Brain microvascular endothelial cell (primary cell): Measurements from ENCODE around the gene MAGEA9B.
"Not testable (repeated sequence)": the region's sequence is repeated elsewhere in the genome, so short reads cannot be mapped to it uniquely, and the experiment has no call there.

ENCODE experiments used
- DNase-seq: peaks from one replicate; pipeline ENCODE4 v3.0.0-alpha.2; 2020
- H3K27ac ChIP-seq: fragments of 250-450 bp; sonication (Bioruptor Pico); 2 replicates; pipeline ENCODE4 v1.5.1; 2020; ENCODE audit warnings: mild to moderate bottlenecking, moderate library complexity
- H3K27me3 ChIP-seq: fragments of 250-450 bp; sonication (Bioruptor Pico); replicated peaks from 2 replicates; pipeline ENCODE4 v1.5.1; 2020; ENCODE audit warnings: mild to moderate bottlenecking
- H3K36me3 ChIP-seq: fragments of 250-450 bp; sonication (Bioruptor Pico); replicated peaks from 2 replicates; pipeline ENCODE4 v1.5.1; 2020; ENCODE audit warnings: mild to moderate bottlenecking
- H3K4me3 ChIP-seq: 2 replicates; pipeline ENCODE4 v1.5.1; 2011; ENCODE audit warnings: low read depth, mild to moderate bottlenecking, control low read depth, low read length, moderate library complexity
- in situ Hi-C: cut with HindIII; loops from 2 replicates; pipeline ENCODE4 v1.10.0; 2017; ENCODE audit warnings: low sequenced_read_pairs, low pct_ligation_motif_present
- TF ChIP-seq, protein P1 (sequence below): IDR thresholded peaks from 2 replicates; pipeline ENCODE4 v1.5.1; 2011; ENCODE audit warnings: low read depth, mild to moderate bottlenecking, moderate library complexity, low read length, control low read depth, inconsistent platforms; ENCODE audit errors: missing control alignments

MAGEA9B gene

DNA sequence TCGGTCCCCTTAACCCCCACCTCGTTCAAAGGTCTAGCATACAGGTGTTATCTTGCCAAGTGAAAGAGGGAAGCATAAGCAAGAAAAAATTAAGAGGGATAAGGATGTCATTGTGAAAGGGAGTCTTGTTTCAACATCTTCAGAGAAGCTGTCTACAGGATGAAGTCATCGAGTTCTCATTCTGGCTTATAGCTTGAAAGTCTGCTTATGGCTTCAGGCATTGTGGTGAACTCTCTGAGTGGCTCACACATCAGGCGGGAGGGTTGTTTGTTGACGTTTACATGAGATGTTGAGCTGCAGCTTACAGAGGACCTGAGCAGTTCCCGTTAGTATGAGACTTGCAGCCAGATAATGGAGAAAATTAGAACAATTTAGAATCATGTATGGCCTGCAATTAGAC lies 16.6 kb downstream of the MAGEA9B start:
- TF ChIP-seq, protein P1, sequence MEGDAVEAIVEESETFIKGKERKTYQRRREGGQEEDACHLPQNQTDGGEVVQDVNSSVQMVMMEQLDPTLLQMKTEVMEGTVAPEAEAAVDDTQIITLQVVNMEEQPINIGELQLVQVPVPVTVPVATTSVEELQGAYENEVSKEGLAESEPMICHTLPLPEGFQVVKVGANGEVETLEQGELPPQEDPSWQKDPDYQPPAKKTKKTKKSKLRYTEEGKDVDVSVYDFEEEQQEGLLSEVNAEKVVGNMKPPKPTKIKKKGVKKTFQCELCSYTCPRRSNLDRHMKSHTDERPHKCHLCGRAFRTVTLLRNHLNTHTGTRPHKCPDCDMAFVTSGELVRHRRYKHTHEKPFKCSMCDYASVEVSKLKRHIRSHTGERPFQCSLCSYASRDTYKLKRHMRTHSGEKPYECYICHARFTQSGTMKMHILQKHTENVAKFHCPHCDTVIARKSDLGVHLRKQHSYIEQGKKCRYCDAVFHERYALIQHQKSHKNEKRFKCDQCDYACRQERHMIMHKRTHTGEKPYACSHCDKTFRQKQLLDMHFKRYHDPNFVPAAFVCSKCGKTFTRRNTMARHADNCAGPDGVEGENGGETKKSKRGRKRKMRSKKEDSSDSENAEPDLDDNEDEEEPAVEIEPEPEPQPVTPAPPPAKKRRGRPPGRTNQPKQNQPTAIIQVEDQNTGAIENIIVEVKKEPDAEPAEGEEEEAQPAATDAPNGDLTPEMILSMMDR = no peak
- H3K36me3 ChIP-seq = no peaks in the 10 kb centered on the region
- H3K27me3 ChIP-seq = no peaks in the 10 kb centered on the region
- H3K27ac ChIP-seq = no peak overlapping the region
- H3K4me3 ChIP-seq = no peak overlapping the region
- peak; percentile 21 for DNase-seq
- in situ Hi-C loops = no loop called here

DNA sequence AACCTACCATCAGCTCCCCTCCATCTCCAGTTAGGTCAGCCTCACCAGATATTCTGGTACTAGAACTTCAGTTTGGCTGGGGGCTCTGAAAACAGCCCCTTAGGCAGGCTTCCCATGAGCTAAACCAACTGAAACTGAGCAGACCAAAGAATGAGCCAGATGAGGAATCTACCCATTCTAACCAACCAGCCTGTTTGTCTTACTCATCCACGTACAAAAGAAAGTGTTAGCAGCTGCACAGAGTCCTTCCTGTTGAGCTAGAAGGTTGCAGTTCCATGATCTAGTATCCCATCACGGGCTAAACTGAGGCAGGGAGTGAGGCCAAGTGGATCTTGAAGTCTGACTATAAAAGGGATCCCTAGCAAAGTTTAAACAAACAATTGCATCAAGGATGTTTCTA lies 17.5 kb downstream of the MAGEA9B start:
- Histone ChIP-seq H3K36me3 (no peaks in the 10 kb centered on the region), H3K4me3 (no peak overlapping the region), H3K27ac (no peak overlapping the region), H3K27me3 (no peaks in the 10 kb centered on the region)
- no peak for DNase-seq
- in situ Hi-C loops = no loop called here
- TF ChIP-seq, protein P1 = no peak

DNA sequence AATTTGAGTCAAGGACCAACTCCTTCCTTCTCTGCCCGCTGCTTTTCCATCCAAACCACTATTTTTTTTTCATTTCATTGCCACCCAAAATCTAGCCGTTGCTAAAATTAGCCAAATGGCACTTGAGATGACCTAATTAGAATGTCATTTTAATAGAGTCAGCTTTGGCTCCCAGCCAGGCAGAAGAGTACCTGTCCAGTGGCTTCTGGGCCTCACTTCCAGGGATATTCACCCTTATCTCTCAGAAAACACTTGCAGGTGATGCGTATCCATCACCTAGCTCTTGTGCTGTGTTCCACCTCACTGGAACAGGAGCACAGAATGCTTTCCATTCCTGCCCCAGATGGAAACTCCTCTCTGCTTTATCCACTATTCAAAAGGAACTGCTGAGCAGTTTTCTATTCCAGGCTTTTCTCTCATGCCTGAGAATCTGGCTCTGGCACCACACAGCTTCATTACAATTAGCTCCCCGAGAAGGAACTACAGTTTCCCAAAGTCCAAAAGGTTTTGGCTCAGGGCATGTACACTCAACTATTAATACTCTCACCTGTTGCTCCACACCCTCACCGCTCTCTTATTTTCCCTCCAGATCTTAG lies 18.5 kb downstream of the MAGEA9B start:
- no peak for DNase-seq
- Histone ChIP-seq H3K36me3 (no peaks in the 10 kb centered on the region), H3K4me3 (no peak overlapping the region), H3K27ac (no peak overlapping the region), H3K27me3 (no peaks in the 10 kb centered on the region)
- in situ Hi-C loops = no loop called here
- TF ChIP-seq, protein P1 = no peak

DNA sequence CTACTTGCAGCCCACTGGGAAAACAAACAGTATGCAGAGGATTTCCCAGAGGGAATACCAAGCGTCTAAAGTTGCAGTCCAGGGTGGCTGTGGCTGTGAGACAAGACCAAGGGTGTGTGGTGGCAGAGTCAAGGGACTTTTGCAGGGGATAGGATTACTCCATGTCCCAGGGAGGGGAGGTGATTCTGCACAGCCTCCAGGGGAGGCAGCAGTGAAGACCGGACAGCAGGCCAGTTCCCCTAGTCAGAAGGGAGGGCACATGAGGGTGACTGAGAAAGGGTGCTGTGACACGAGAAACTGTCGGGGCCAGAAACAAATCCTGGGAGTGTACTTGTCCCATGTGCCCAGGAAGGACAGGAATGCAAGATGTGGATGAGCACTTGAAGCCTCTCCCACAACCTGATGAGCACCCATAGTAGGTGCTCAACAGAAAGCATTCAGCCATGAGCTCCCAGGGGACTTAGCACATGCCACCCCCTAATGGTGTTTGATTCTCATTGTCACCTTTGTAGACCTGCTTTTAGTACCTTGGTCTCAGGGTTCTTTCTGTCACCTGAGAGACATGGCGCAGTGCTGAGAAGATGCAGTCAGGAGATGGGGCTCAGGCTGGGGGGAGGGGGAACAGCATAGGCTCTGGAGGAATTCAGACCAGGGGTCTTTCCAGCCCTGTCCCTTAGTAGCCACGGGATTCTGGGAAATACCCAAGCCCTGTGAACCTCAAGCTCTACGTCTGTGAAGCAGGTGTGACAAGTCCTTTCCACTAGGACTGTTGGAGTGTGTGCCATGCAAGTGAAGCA lies 19.4 kb downstream of the MAGEA9B start:
- H3K27ac ChIP-seq = no peak overlapping the region
- no peak for DNase-seq
- no peaks in the 10 kb centered on the region for H3K36me3 ChIP-seq
- TF ChIP-seq, protein P1 = no peak
- in situ Hi-C loops = no loop called here
- H3K4me3 ChIP-seq = no peak overlapping the region
- H3K27me3 ChIP-seq = no peaks in the 10 kb centered on the region

DNA sequence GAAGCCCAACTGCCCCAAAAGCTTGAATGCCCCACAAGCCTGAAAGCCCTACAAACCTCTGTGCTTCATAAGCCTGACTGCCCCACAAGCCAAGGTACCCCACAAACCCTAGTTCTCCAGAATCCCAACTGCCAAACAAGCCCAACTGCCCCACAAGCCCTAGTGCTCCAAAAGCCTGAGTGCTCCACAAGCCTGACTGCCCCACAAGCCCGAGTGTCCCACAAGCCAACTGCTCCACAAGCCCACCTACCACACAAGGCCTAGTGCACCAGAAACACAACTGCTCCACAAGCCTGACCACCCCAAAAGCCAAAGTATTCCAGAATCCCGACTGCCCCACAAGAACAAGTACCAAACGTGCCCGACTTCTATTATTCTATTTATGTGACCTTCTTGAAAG lies 23.9 kb downstream of the MAGEA9B start:
- no peak for DNase-seq
- Histone ChIP-seq H3K27ac (no peak overlapping the region), H3K4me3 (no peak overlapping the region), H3K27me3 (no peaks in the 10 kb centered on the region), H3K36me3 (no peaks in the 10 kb centered on the region)
- in situ Hi-C loops = no loop called here
- TF ChIP-seq, protein P1 = no peak

DNA sequence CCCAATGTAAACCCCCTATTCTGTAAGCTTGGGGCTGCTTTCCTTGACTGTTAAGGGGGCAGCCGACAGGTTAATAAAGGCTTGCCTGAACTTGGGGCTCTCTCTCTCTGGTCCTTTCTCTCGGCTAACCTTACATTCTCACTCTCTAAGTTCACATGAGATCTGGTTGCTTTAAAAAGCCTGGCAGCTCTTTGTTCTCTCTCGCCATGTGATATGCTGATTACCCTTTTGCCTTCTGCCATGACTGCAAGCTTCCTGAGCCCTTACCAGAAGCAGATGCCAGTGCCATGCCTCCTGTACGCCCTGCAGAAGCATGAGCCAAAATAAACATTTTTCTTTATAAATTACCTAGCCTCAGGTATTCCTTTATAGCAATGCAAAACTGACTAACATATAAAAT lies 32.0 kb downstream of the MAGEA9B start:
- H3K36me3 ChIP-seq, H3K4me3 ChIP-seq, in situ Hi-C loops, H3K27me3 ChIP-seq, H3K27ac ChIP-seq, DNase-seq: not testable (repeated sequence)

DNA sequence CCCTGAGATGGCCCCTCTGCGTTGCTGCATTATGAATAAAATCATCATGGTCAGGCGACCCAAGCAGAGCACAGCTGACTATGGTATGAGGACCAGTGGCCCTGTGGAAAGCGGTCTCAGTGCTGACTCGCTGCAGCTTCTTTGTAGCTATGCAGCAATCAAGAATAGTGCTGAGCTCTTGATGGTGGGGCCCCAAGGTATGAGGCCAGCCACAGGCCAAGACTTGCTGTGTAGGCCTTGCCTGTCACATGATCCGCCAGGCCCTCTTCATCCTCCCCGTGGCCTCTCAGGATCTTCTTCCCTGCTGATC lies 35.4 kb downstream of the MAGEA9B start:
- in situ Hi-C loops, H3K27me3 ChIP-seq, DNase-seq, H3K36me3 ChIP-seq, H3K27ac ChIP-seq, H3K4me3 ChIP-seq: not testable (repeated sequence)

DNA sequence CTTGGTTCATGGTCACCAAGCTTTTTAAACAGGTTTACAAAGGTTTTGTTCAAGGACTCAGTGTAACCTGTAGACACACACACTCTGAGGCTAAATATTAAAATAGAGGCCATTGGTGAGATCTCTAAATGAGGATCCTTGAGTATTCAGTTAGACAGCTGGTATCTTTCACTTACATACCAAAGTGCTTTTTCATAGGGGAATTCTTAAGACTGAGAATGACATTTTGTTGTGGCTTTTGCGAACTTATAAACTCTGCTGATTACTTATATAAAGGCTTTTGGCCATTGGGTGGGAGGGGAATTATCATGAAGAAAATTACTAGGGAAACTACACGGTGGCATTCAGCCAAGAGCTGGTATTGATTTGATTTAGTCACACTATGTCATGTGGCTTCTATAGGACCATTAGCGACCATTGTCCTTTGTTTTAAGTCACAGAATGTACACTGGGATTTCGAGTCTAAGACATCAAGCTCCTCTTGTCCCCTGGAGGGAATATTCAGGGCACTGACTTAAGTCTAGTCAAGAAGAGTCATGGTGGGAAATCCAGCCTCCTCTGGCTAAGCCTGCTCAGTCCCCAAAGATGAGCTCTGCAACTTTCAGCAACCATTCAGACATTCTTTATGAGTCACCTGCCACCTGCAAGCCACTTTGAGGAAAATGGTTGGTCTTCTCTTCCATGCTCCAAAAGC lies 35.9 kb downstream of the MAGEA9B start:
- H3K36me3 ChIP-seq, H3K27ac ChIP-seq, H3K27me3 ChIP-seq, DNase-seq, H3K4me3 ChIP-seq, in situ Hi-C loops: not testable (repeated sequence)

DNA sequence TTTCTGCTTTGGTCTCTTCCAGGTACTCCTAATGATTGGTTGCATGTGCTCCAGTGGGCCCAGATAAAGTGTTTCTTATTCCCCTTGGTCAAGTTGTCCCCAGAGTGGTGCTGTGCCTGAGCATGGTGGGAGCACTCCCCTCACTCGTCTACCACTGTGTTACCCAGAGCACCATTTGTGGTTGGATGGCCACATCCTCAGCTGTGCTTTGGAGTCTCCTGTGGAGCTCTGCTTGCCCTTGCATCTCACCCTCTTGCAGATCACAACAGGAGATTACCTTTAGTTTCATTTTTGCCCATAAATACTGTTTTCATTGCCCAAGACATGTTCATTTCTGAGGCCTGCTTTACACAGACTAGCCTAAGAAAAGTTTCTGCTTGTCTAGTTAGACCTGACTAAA lies 36.8 kb downstream of the MAGEA9B start:
- in situ Hi-C loops, H3K36me3 ChIP-seq, H3K4me3 ChIP-seq, H3K27me3 ChIP-seq, H3K27ac ChIP-seq, DNase-seq: not testable (repeated sequence)
